ENCODE measurements around the gene TCFL5. TPM values are rescaled to one million over a fixed set of nuclear protein-coding genes. Genes with fewer than 3 reads are reported as not detected.

The TCFL5 gene
- total RNA-seq, 4 donors from 2014 or later = 12.0 to 28.9 (median 13.8) TPM

DNA sequence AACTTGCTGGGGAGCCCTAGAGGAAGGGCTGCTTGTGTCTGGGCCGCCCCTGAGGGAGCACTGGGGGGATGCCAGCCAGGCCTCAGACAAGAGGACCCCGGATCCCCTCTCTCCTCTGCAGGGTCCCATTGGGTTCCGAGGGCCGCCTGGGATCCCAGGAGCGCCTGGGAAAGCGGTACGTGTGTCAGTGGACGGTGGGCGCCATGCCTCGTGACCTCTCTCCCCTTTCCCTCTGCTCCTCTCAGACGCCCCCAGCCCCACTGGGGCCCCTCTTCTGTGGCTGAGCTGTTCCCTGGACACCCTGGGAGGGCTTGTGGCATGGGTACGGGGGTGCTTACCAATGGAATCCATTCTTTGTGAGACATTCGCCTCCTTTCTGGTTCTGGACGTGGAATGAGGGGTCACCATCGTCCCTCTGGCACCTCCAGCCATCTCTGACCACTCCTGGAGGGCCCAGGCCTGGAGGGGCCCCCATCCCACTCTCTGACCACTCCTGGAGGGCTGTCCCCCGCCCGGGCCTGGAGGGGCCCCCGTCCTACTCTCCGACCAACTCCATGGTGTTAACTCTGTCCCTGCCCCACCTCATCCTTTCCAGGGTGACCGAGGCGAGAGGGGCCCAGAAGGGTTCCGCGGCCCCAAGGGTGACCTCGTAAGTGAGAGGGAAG, 34.8 kb downstream of the TCFL5 start:
- Histone ChIP-seq H3K4me3 (no peak overlapping the region), H3K4me1 (peaks cover 0 to 21% (median 14%) of the 10 kb centered on the region in 3 donors), H3K27me3 (peaks cover 7% of the 10 kb centered on the region), H3K36me3 (no peaks in the 10 kb centered on the region), H3K27ac (no peak overlapping the region), H3K9me3 (no peaks in the 10 kb centered on the region)
- TF ChIP-seq POLR2A (IDR thresholded peaks at IDR 0.05) = no peak
- TF ChIP-seq POLR2AphosphoS5 (IDR thresholded peaks at IDR 0.05) = no peak
- no peak for TF ChIP-seq EP300 (IDR thresholded peaks at IDR 0.05)
- TF ChIP-seq, protein P1, sequence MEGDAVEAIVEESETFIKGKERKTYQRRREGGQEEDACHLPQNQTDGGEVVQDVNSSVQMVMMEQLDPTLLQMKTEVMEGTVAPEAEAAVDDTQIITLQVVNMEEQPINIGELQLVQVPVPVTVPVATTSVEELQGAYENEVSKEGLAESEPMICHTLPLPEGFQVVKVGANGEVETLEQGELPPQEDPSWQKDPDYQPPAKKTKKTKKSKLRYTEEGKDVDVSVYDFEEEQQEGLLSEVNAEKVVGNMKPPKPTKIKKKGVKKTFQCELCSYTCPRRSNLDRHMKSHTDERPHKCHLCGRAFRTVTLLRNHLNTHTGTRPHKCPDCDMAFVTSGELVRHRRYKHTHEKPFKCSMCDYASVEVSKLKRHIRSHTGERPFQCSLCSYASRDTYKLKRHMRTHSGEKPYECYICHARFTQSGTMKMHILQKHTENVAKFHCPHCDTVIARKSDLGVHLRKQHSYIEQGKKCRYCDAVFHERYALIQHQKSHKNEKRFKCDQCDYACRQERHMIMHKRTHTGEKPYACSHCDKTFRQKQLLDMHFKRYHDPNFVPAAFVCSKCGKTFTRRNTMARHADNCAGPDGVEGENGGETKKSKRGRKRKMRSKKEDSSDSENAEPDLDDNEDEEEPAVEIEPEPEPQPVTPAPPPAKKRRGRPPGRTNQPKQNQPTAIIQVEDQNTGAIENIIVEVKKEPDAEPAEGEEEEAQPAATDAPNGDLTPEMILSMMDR (IDR thresholded peaks at IDR 0.05) = no peak
- no peak for ATAC-seq
- 83% methylated on average over 3 of the region's 24 CpGs; no CpG with 5 or more reads in 1 of the 2 donors for WGBS, 2 donors (ENCODE audit: low coverage in 1 of 2)

DNA sequence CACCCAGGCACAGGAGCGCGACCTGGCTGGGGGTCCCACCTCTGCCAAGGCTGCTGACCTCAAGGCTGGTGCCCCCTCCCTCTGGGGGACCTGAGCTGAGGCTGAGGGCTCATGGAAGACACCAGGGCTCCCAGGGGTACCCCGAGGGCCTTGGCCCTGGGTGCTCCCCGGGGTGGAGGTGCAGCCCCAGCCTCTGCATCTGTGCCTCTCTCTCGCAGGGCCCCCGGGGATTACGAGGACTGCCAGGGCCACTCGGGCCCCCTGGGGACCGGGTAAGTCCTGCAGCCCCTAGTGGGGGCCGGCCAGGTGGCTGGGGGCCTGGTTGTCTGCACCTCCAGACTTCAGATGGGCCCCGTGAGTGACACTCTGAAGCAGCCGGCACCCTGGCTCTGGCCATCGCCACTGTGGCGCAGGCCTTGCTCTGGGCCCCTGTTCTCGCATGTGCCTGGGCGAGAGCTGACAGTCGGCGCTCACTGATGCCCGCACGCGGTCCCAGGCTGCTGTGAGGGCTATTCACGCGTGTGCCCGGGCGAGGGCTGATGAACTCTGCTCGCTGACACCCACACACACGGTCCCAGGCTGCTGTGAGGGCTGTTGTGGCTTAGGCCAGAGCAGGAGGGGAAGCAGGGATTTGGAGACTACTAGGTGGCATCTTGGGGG, 35.5 kb downstream of the TCFL5 start:
- no peaks in the 10 kb centered on the region for H3K36me3 ChIP-seq
- H3K4me3 ChIP-seq = no peak overlapping the region
- peaks cover 11% of the 10 kb centered on the region for H3K27me3 ChIP-seq
- peaks cover 0 to 14% (median 12%) of the 10 kb centered on the region in 3 donors for H3K4me1 ChIP-seq
- H3K27ac ChIP-seq = peak overlapping the region in 2 of 4 donors; percentile 85 to 92
- ATAC-seq = no peak
- no CpG with 5 or more reads among the region's 27 CpGs for whole genome bisulfite sequencing, 2 donors (ENCODE audit: low coverage in 1 of 2)
- no peak for TF ChIP-seq EP300 (IDR thresholded peaks at IDR 0.05)
- no peak for TF ChIP-seq POLR2AphosphoS5 (IDR thresholded peaks at IDR 0.05)
- no peaks in the 10 kb centered on the region for H3K9me3 ChIP-seq

DNA sequence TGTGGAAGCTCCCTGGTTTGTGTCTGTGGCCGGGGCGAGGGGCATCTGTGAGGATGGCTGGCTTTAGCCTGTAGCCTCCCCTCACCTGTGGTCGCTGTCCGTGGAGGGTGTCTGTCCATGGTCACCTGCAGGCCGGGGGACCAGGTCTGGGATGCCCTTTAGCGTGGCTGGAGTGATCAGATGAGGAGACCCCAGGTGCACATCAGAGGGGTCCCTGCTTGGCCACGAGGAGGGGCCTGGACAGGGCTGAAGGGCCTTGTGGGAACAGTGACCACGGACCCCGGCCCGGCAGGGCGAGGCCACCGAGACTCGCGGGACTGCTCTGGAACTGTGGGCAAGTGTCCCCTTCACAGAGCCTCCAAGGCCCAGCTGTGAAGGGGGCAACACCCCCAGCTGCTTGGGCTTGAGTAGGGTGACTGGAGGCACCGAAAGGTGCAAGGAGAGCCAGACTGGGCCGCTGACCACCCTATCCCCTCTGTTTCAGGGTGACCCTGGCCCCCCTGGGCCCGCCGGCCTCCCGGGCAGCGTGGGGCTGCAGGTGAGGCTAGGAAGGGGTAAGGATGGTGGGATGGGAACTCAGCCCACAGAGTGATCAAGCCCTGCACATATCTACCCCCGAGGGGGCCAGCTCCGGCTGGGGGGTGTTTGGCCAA, 36.2 kb downstream of the TCFL5 start:
- H3K27me3 ChIP-seq = peaks cover 12% of the 10 kb centered on the region
- no peaks in the 10 kb centered on the region for H3K36me3 ChIP-seq
- ATAC-seq = peak; percentile 1
- no peaks in the 10 kb centered on the region for H3K9me3 ChIP-seq
- TF ChIP-seq POLR2A (IDR thresholded peaks at IDR 0.05) (no peak), EP300 (IDR thresholded peaks at IDR 0.05) (no peak), POLR2AphosphoS5 (IDR thresholded peaks at IDR 0.05) (no peak)
- TF ChIP-seq, protein P1 (IDR thresholded peaks at IDR 0.05) = no peak
- peaks cover 0 to 13% (median 12%) of the 10 kb centered on the region in 3 donors for H3K4me1 ChIP-seq
- H3K27ac ChIP-seq = peak overlapping the region in 2 of 4 donors; percentile 85 to 92
- WGBS, 2 donors (ENCODE audit: low coverage in 1 of 2) = no CpG with 5 or more reads among the region's 22 CpGs
- no peak overlapping the region for H3K4me3 ChIP-seq

DNA sequence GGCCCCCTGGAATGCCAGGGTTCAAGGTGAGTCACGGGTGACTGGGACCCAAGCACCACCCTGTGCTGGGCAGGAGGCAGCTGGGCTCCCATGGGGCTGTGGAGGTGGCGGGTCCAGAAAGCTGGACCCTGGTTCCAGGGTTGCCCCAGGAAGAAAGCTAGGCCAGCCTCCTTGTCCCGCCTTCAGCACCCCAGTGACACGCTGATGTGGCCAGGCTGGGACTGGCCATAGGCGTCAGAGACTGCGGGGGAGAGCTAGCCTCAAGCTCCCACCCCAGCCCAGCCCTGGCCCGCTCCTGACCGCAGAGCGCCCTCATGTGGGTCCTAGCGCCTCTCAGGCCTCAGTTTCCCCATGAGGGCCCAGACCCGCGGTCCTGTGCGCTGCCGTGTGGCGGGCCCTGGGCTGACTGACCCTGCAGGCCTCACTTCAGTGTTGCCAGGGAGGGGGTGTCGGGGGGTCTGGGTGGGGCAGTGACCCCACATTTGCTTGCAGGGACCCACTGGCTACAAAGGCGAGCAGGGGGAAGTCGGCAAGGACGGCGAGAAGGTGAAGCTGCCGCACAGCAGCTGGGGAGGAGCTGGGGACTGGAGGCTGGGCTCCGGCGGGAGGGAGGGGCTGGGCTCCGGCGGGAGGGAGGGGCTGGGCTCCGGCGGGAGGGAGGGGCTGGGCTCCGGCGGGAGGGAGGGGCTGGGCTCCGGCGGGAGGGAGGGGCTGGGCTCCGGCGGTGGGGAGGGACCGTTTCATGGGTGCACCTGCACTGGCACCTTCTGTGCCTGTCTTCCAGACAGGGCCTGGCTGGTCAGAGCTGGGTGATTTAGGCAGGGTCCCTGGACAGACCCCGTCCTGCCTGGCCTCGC, 36.9 kb downstream of the TCFL5 start:
- peak; percentile 84 for ATAC-seq
- H3K4me3 ChIP-seq = no peak overlapping the region
- TF ChIP-seq EP300 (IDR thresholded peaks at IDR 0.05) (no peak), POLR2AphosphoS5 (IDR thresholded peaks at IDR 0.05) (no peak), POLR2A (IDR thresholded peaks at IDR 0.05) (no peak)
- TF ChIP-seq, protein P1 (IDR thresholded peaks at IDR 0.05) = no peak
- 30% methylated on average over 4 of the region's 36 CpGs; no CpG with 5 or more reads in 1 of the 2 donors for WGBS, 2 donors (ENCODE audit: low coverage in 1 of 2)
- no peaks in the 10 kb centered on the region for H3K9me3 ChIP-seq
- peaks cover 0 to 21% (median 15%) of the 10 kb centered on the region in 3 donors for H3K4me1 ChIP-seq
- peak overlapping the region in 2 of 4 donors; percentile 85 to 92 for H3K27ac ChIP-seq
- H3K27me3 ChIP-seq = peaks cover 20% of the 10 kb centered on the region
- no peaks in the 10 kb centered on the region for H3K36me3 ChIP-seq
